Activated naive CD8-positive, alpha-beta T cell (primary cell): ENCODE data around the gene SPSB4.
"Not testable (repeated sequence)": the region's sequence is repeated elsewhere in the genome, so short reads cannot be mapped to it uniquely, and the experiment has no call there.

Experiments used
- H3K27ac Mint-ChIP-seq: one replicate; pipeline ENCODE4 v1.8.0; 2021; ENCODE audit warnings: mixed read lengths
- H3K27me3 Mint-ChIP-seq: one replicate; pipeline ENCODE4 v1.8.0; 2021; ENCODE audit warnings: mixed read lengths
- H3K36me3 Mint-ChIP-seq: one replicate; pipeline ENCODE4 v1.8.0; 2021; ENCODE audit warnings: mixed read lengths
- H3K4me1 Mint-ChIP-seq: one replicate; pipeline ENCODE4 v1.8.0; 2021; ENCODE audit warnings: low read depth, mixed read lengths
- H3K4me3 Mint-ChIP-seq: one replicate; pipeline ENCODE4 v1.8.0; 2021; ENCODE audit warnings: mild to moderate bottlenecking, mixed read lengths
- H3K9me3 Mint-ChIP-seq: one replicate; pipeline ENCODE4 v1.8.0; 2021; ENCODE audit warnings: low read depth, mixed read lengths

Gene SPSB4

DNA sequence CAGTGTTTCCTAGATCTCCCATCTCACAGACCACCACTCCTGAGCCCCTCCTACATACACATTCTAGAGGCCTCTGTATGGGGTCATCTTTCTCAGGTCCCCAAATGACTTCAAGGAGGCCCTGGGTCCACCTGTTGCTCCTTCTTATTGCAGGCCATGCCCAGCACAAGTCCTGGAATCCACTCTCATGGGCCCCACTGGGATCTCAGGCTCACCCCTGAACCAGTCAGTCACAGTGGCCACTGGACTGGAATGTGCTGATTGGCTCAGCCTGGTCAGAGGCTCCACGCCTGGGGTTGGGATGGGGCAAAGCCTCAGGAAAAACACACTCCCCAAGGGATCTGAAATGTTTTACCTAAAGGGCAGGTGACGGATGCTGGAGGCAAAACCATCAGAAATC is 55.7 kb downstream of the SPSB4 start:
- Mint-ChIP-seq H3K9me3 (no peaks in the 10 kb centered on the region), H3K4me1 (no peaks in the 10 kb centered on the region), H3K4me3 (no peak overlapping the region), H3K36me3 (no peaks in the 10 kb centered on the region), H3K27ac (no peak overlapping the region), H3K27me3 (no peaks in the 10 kb centered on the region)

- H3K27me3 Mint-ChIP-seq = peaks cover 2% of the 10 kb centered on the region
- no peaks in the 10 kb centered on the region for H3K36me3 Mint-ChIP-seq
- no peaks in the 10 kb centered on the region for H3K9me3 Mint-ChIP-seq
- no peak overlapping the region for H3K27ac Mint-ChIP-seq
- H3K4me3 Mint-ChIP-seq = no peak overlapping the region
- H3K4me1 Mint-ChIP-seq = no peaks in the 10 kb centered on the region
Observed at GRCh38 chr3:141108039-141108438, 56.9 kb downstream of the SPSB4 start.

DNA sequence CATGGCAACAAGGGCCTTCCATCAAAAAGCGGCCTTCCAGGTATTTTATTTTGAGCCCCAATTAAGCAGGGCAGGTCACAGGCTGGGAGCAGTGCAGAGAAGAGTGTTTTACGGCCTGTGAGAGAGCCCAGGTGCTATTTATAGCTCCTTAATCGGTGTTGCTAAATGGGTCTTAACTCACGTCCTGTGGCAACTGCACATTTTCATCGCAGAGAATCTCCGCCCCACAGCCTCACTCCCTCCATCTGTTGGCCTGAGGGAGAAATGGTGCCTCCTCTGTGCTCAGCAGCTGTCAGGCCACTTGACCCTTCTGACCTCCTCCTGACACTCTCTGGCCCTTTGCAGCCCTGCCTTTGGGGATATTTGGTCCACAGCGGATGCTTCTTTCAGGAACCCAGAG is 58.6 kb downstream of the SPSB4 start:
- no peaks in the 10 kb centered on the region for H3K4me1 Mint-ChIP-seq
- H3K9me3 Mint-ChIP-seq = no peaks in the 10 kb centered on the region

DNA sequence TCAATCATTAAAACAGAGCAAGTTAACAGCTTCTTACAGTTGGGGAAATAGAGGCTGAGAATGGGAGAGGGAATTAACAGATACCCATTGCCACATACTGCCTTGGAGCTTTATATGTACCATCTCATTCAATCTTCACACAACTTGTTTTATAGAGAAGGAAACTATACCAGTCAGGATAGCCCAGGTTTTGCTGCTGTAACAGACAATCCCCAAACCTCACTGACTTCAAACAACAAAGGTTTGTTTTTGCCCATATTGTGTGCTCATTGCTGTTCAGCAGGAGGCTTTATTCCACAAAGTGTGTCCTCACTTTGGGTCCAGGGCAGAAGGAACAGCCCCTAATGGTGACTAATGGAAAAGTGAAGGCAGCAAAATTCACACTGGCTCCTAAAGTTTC is 59.2 kb downstream of the SPSB4 start:
- Mint-ChIP-seq H3K4me3 (no peak overlapping the region), H3K27ac (no peak overlapping the region), H3K36me3 (no peaks in the 10 kb centered on the region), H3K4me1 (no peaks in the 10 kb centered on the region), H3K27me3 (peaks cover 2% of the 10 kb centered on the region), H3K9me3 (no peaks in the 10 kb centered on the region)

More for the DNA sequence above, 58.6 kb downstream of the SPSB4 start:
- H3K4me3 Mint-ChIP-seq = no peak overlapping the region
- H3K27me3 Mint-ChIP-seq = peaks cover 2% of the 10 kb centered on the region
- no peak overlapping the region for H3K27ac Mint-ChIP-seq
- H3K36me3 Mint-ChIP-seq = no peaks in the 10 kb centered on the region

- no peak overlapping the region for H3K27ac Mint-ChIP-seq
- H3K9me3 Mint-ChIP-seq = no peaks in the 10 kb centered on the region
- H3K4me1 Mint-ChIP-seq = no peaks in the 10 kb centered on the region
- H3K4me3 Mint-ChIP-seq = no peak overlapping the region
- peaks cover 2% of the 10 kb centered on the region for H3K27me3 Mint-ChIP-seq
- no peaks in the 10 kb centered on the region for H3K36me3 Mint-ChIP-seq
Observed at GRCh38 chr3:141111364-141112155, 60.4 kb downstream of the SPSB4 start.

- Mint-ChIP-seq H3K36me3 (no peaks in the 10 kb centered on the region), H3K4me3 (no peak overlapping the region), H3K27ac (no peak overlapping the region), H3K4me1 (no peaks in the 10 kb centered on the region), H3K9me3 (no peaks in the 10 kb centered on the region), H3K27me3 (peaks cover 2% of the 10 kb centered on the region)
Observed at GRCh38 chr3:141112686-141113297, 61.6 kb downstream of the SPSB4 start.

GRCh38 chr3:141113680-141114079 is 62.5 kb downstream of the SPSB4 start:
- not testable (repeated sequence) for H3K36me3 Mint-ChIP-seq, H3K27me3 Mint-ChIP-seq, H3K9me3 Mint-ChIP-seq, H3K27ac Mint-ChIP-seq, H3K4me3 Mint-ChIP-seq, H3K4me1 Mint-ChIP-seq

- Mint-ChIP-seq H3K9me3 (no peaks in the 10 kb centered on the region), H3K4me1 (no peaks in the 10 kb centered on the region), H3K36me3 (no peaks in the 10 kb centered on the region), H3K4me3 (no peak overlapping the region), H3K27me3 (peaks cover 2% of the 10 kb centered on the region), H3K27ac (no peak overlapping the region)
Observed at GRCh38 chr3:141114179-141114745, 63.1 kb downstream of the SPSB4 start.

- Mint-ChIP-seq H3K4me1 (no peaks in the 10 kb centered on the region), H3K36me3 (no peaks in the 10 kb centered on the region), H3K27me3 (peaks cover 2% of the 10 kb centered on the region), H3K27ac (no peak overlapping the region), H3K9me3 (no peaks in the 10 kb centered on the region), H3K4me3 (no peak overlapping the region)
Observed at GRCh38 chr3:141114816-141115460, 63.8 kb downstream of the SPSB4 start.

- peaks cover 2% of the 10 kb centered on the region for H3K27me3 Mint-ChIP-seq
- no peaks in the 10 kb centered on the region for H3K9me3 Mint-ChIP-seq
- H3K4me3 Mint-ChIP-seq = no peak overlapping the region
- H3K27ac Mint-ChIP-seq = no peak overlapping the region
- no peaks in the 10 kb centered on the region for H3K4me1 Mint-ChIP-seq
- H3K36me3 Mint-ChIP-seq = no peaks in the 10 kb centered on the region
Observed at GRCh38 chr3:141115789-141116541, 64.8 kb downstream of the SPSB4 start.

GRCh38 chr3:141116721-141117120 is 65.6 kb downstream of the SPSB4 start:
- no peak overlapping the region for H3K27ac Mint-ChIP-seq
- H3K36me3 Mint-ChIP-seq = no peaks in the 10 kb centered on the region
- H3K4me1 Mint-ChIP-seq = no peaks in the 10 kb centered on the region
- H3K4me3 Mint-ChIP-seq = no peak overlapping the region
- no peaks in the 10 kb centered on the region for H3K9me3 Mint-ChIP-seq
- H3K27me3 Mint-ChIP-seq = peaks cover 2% of the 10 kb centered on the region

DNA sequence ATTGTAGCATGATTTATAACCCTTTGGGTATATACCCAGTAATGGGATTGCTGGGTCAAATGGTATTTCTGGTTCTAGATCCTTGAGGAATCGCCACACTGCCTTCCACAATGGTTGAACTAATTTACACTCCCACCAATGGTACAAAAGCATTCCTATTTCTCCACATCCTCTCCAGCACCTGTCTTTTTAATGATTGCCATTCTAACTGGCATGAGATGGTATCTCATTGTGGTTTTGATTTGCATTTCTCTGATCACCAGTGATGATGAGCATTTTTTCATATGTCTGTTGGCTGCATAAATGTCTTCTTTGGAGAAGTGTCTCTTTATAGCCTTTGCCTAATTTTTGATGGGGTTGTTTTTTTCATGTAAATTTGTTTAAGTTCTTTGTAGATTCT is 66.8 kb downstream of the SPSB4 start:
- not testable (repeated sequence) for H3K4me3 Mint-ChIP-seq, H3K36me3 Mint-ChIP-seq, H3K9me3 Mint-ChIP-seq, H3K4me1 Mint-ChIP-seq, H3K27ac Mint-ChIP-seq, H3K27me3 Mint-ChIP-seq

DNA sequence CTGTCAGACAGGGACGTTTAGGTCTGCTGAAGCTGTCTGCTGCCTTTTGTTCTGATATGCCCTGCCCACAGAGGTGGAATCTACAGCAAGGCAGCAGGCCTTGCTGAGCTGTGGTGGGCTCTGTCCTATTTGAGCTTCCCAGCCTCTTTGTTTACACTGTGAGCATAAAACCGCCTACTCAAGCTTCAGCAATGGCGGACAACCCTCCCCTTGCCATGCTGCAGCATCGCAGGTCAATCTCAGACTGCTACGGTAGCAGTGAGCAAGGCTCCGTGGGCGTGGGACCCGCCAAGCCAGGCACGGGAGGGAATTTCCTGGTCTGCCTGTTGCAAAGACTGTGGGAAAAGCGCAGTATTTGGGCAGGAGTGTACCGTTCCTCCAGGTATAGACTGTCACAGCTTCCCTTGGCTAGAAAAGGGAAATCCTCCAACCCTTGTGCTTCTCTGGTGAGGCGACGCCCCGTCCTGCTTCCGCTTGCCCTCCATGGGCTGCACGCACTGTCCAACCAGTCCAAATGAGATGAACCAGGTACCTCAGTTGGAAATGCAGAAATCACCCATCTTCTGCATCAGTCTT is 71.4 kb downstream of the SPSB4 start:
- Mint-ChIP-seq H3K9me3 (no peaks in the 10 kb centered on the region), H3K4me1 (no peaks in the 10 kb centered on the region), H3K27me3 (peaks cover 3% of the 10 kb centered on the region), H3K36me3 (no peaks in the 10 kb centered on the region), H3K4me3 (no peak overlapping the region), H3K27ac (no peak overlapping the region)

GRCh38 chr3:141123677-141124410 is 72.7 kb downstream of the SPSB4 start:
- Mint-ChIP-seq H3K27me3 (peaks cover 3% of the 10 kb centered on the region), H3K4me1 (no peaks in the 10 kb centered on the region), H3K27ac (no peak overlapping the region), H3K9me3 (no peaks in the 10 kb centered on the region), H3K36me3 (no peaks in the 10 kb centered on the region), H3K4me3 (no peak overlapping the region)
